ENCODE measurements around the gene ERCC6L2.

The ERCC6L2 gene

DNA sequence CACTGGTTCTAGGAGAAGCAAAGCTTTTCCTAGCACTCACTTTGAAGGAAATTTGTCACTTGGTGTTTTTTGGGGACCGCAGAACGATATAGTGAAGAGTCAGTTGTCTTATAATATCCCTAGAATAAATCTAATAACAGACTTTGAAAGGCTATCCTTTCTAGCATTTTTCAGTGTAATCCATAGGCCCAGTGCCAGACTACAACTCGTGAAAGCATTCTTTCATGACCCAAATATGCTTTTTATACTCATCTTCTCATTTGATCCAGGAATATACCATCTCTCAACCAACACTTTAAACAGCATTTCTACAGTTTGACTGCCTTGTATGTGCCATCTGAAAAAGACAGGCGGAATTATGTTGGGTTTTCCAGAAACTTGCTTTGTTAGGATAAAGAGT lies 104.0 kb downstream of the ERCC6L2 start:
- TF ChIP-seq SIN3A (IDR thresholded peaks at IDR 0.05; ENCODE audit: borderline replicate concordance, insufficient read depth, low read length): no peak
- TF ChIP-seq, protein P1, sequence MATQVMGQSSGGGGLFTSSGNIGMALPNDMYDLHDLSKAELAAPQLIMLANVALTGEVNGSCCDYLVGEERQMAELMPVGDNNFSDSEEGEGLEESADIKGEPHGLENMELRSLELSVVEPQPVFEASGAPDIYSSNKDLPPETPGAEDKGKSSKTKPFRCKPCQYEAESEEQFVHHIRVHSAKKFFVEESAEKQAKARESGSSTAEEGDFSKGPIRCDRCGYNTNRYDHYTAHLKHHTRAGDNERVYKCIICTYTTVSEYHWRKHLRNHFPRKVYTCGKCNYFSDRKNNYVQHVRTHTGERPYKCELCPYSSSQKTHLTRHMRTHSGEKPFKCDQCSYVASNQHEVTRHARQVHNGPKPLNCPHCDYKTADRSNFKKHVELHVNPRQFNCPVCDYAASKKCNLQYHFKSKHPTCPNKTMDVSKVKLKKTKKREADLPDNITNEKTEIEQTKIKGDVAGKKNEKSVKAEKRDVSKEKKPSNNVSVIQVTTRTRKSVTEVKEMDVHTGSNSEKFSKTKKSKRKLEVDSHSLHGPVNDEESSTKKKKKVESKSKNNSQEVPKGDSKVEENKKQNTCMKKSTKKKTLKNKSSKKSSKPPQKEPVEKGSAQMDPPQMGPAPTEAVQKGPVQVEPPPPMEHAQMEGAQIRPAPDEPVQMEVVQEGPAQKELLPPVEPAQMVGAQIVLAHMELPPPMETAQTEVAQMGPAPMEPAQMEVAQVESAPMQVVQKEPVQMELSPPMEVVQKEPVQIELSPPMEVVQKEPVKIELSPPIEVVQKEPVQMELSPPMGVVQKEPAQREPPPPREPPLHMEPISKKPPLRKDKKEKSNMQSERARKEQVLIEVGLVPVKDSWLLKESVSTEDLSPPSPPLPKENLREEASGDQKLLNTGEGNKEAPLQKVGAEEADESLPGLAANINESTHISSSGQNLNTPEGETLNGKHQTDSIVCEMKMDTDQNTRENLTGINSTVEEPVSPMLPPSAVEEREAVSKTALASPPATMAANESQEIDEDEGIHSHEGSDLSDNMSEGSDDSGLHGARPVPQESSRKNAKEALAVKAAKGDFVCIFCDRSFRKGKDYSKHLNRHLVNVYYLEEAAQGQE (IDR thresholded peaks at IDR 0.05; ENCODE audit: insufficient read depth in 1 of 2, low read depth in 2 of 2, low read length in 2 of 2): no peak
- no peak for TF ChIP-seq FOXP2 (optimal IDR thresholded peaks at IDR 0.05; ENCODE audit: borderline replicate concordance, extremely low read depth, extremely low read length, insufficient read depth)
- no peak for TF ChIP-seq POLR2AphosphoS5 (IDR thresholded peaks at IDR 0.05; ENCODE audit: low read depth, low read length)
- no peak for TF ChIP-seq TAF1 (IDR thresholded peaks at IDR 0.05; ENCODE audit: borderline replicate concordance, insufficient read depth, low read length)

DNA sequence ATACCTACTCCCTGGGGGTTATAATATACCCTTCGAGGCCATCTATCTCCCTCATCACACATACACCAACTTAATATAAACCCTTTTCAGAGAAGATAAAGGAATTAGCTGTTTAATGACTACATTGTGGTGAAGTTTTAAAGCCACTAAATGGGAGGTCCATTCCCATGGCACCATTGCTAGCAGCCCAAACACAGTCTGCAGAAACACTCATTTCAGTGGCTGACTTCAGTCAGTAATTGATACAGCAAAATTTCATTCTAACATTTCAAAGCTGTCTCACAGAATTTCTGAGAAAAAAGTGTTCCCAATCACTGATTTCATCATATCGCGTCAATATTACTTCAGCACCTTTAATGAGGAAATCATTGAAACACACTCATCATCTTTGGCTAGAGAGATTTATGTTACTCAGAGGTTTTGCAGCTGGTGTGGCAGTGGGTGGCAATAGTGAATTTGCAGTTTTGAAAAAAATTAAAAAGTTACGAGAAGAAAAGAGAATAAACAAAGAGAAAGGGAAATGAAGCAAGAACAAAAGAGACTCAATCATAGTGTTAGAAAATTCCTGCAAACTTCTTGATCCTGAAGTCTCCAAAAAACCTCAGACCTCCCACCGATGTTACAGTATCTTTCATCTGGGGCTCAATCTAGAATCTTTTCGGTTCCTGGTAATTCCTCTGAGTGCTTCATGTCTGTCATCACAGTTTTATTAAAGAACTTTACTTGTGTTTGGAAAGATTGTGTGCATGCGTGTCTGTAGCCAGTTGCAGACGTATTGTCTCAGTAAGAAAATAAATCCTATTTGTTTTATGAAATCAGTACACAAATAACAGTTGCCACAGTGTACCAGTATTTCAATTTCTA lies 105.0 kb downstream of the ERCC6L2 start:
- TF ChIP-seq FOXP2 (optimal IDR thresholded peaks at IDR 0.05; ENCODE audit: borderline replicate concordance, extremely low read depth, extremely low read length, insufficient read depth) (no peak), TAF1 (IDR thresholded peaks at IDR 0.05; ENCODE audit: borderline replicate concordance, insufficient read depth, low read length) (no peak), SIN3A (IDR thresholded peaks at IDR 0.05; ENCODE audit: borderline replicate concordance, insufficient read depth, low read length) (no peak), POLR2AphosphoS5 (IDR thresholded peaks at IDR 0.05; ENCODE audit: low read depth, low read length) (no peak)
- TF ChIP-seq, protein P1 (IDR thresholded peaks at IDR 0.05; ENCODE audit: insufficient read depth in 1 of 2, low read depth in 2 of 2, low read length in 2 of 2): no peak

DNA sequence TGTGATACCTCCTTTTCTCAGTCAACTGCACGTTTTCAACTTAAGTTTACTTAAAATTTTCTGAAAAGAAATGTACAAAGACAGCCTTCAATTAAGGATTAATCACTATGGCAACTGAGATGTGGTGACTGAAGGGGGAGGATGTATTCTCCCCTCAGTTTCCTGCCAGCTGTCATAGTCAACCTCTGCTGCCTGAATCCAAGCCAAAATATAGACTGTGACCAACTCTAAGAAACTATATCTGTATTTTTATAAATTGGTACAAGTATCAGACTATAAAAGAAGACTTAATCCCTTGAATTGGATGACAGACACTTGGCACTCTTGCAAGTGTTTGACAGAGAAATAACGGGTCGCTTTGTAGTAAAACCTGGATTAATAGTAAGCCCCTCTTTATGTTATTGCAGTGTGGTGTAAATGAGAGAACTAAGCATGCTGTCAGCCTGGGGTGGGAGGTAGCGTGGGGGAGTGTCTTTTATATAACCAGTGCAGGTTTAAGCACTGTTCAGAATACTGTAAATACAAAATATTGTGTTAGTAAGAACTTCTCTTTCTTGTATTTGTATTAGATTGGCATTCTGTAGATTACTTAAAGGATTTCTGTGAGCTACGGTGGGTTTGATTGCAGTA lies 106.4 kb downstream of the ERCC6L2 start:
- TF ChIP-seq SIN3A (IDR thresholded peaks at IDR 0.05; ENCODE audit: borderline replicate concordance, insufficient read depth, low read length): no peak
- no peak for TF ChIP-seq TAF1 (IDR thresholded peaks at IDR 0.05; ENCODE audit: borderline replicate concordance, insufficient read depth, low read length)
- TF ChIP-seq FOXP2 (optimal IDR thresholded peaks at IDR 0.05; ENCODE audit: borderline replicate concordance, extremely low read depth, extremely low read length, insufficient read depth): no peak
- TF ChIP-seq POLR2AphosphoS5 (IDR thresholded peaks at IDR 0.05; ENCODE audit: low read depth, low read length): no peak
- TF ChIP-seq, protein P1 (IDR thresholded peaks at IDR 0.05; ENCODE audit: insufficient read depth in 1 of 2, low read depth in 2 of 2, low read length in 2 of 2): no peak

DNA sequence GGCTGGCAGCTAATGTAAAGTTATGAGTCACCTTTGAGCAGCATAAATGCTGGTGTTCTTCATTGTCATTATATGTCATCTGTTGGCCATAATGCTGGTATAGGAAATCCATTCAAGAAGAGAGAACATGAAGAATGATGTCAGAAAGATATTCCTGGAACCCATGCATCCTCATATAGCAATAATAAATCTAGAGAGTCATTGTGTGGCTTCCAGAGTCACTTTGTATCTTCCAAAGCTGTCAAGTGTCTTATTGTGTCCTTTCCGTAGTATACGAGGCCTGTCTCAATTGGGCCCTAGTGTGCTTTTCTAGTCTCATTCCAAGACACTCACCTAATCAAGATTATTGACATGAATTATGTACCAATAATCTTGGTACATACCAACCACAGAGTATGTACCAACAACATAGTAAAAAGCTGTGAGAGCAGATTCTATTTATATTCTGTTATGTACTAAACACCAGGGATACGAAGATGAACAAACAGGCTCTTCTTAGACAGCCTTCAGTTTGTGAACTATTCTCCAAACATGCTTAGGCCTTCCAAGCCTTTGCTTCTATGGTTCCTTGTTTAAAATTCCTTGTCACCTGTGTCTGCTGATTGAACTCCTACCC lies 110.1 kb downstream of the ERCC6L2 start:
- TF ChIP-seq, protein P1 (IDR thresholded peaks at IDR 0.05; ENCODE audit: insufficient read depth in 1 of 2, low read depth in 2 of 2, low read length in 2 of 2): no peak

Measured in PFSK-1 (cell line).